Stimulated activated naive CD8-positive, alpha-beta T cell treated with anti-CD3 and anti-CD28 coated beads, Interleukin-15, amount 100 ng/mL, for 72 hours (primary cell): ENCODE data around the gene SPRY4.
"Not testable (repeated sequence)": the region's sequence is repeated elsewhere in the genome, so short reads cannot be mapped to it uniquely, and the experiment has no call there.

Experiments
- ATAC-seq: fragments of 150-1000 bp; cut with Tn5 transposase; 2 replicates; pipeline ENCODE4 v1.10.0; 2021; ENCODE audit warnings: mild to moderate bottlenecking, moderate library complexity
- DNase-seq, 2 donors: peaks; one replicate each; pipeline ENCODE4 v3.0.0; 2021 to 2022
- H3K27ac Mint-ChIP-seq, 2 donors: one replicate each; pipeline ENCODE4 v1.8.0; 2022; ENCODE audit warnings: mild to moderate bottlenecking in 2 of 2, mixed read lengths in 2 of 2, moderate library complexity in 2 of 2
- H3K27me3 Mint-ChIP-seq: one replicate; pipeline ENCODE4 v1.8.0; 2022; ENCODE audit warnings: mixed read lengths
- H3K4me1 Mint-ChIP-seq: one replicate; pipeline ENCODE4 v1.8.0; 2022; ENCODE audit warnings: mild to moderate bottlenecking, mixed read lengths
- H3K4me3 Mint-ChIP-seq, 2 donors: one replicate each; pipeline ENCODE4 v1.8.0; 2022; ENCODE audit warnings: mild to moderate bottlenecking in 2 of 2, mixed read lengths in 2 of 2, moderate library complexity in 1 of 2
- H3K9me3 Mint-ChIP-seq, 2 donors: one replicate each; pipeline ENCODE4 v1.8.0; 2022; ENCODE audit warnings: mixed read lengths in 2 of 2

Gene SPRY4

GRCh38 chr5:142313275-142313674, 11.5 kb downstream of the SPRY4 start:
- no peak for ATAC-seq
- DNase-seq = no peak

DNA sequence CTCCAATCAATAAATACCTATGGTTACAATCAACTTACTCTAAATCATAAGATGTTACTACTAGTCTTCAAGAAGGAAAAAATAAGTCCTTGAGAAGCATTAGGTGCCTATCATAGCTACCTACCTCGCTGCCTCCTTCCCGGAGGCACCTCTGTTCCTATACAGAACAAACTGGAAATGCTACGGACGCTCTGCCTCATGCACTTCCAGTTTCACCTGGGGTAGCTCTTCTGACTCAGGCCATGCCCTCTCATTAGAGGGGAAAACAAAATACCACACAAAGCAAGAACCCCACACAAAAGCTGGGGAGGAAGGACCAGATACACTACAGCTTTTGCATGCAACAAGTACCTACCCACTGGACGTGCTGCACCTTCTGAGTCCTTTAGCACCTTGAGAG, 12.4 kb downstream of the SPRY4 start:
- DNase-seq (no peak), ATAC-seq (no peak)
- no peaks in the 10 kb centered on the region for H3K9me3 Mint-ChIP-seq
- peaks cover 18% of the 10 kb centered on the region for H3K27me3 Mint-ChIP-seq
- peaks cover 25% of the 10 kb centered on the region for H3K4me1 Mint-ChIP-seq
- H3K27ac Mint-ChIP-seq = no peak overlapping the region
- no peak overlapping the region for H3K4me3 Mint-ChIP-seq

More at GRCh38 chr5:142313275-142313674, 11.5 kb downstream of the SPRY4 start:
- Mint-ChIP-seq H3K4me3 (no peak overlapping the region), H3K27ac (peak overlapping the region in 1 of 2 donors; percentile 12), H3K9me3 (no peaks in the 10 kb centered on the region), H3K27me3 (peaks cover 27% of the 10 kb centered on the region), H3K4me1 (peaks cover 25% of the 10 kb centered on the region)

GRCh38 chr5:142311725-142312124, 13.1 kb downstream of the SPRY4 start:
- DNase-seq = no peak
- Mint-ChIP-seq H3K4me1 (peaks cover 21% of the 10 kb centered on the region), H3K27ac (peak overlapping the region in 1 of 2 donors; percentile 6), H3K4me3 (no peak overlapping the region), H3K27me3 (peaks cover 11% of the 10 kb centered on the region), H3K9me3 (no peaks in the 10 kb centered on the region)
- no peak for ATAC-seq

- H3K27me3 Mint-ChIP-seq = peaks cover 8% of the 10 kb centered on the region
- H3K4me3 Mint-ChIP-seq = no peak overlapping the region
- DNase-seq = no peak
- H3K27ac Mint-ChIP-seq = no peak overlapping the region
- H3K9me3 Mint-ChIP-seq = no peaks in the 10 kb centered on the region
- H3K4me1 Mint-ChIP-seq = peaks cover 12% of the 10 kb centered on the region
- no peak for ATAC-seq
Observed at GRCh38 chr5:142310803-142311202, 14.0 kb downstream of the SPRY4 start.

- peaks cover 5% of the 10 kb centered on the region for H3K4me1 Mint-ChIP-seq
- ATAC-seq (no peak), DNase-seq (no peak)
- no peak overlapping the region for H3K27ac Mint-ChIP-seq
- H3K9me3 Mint-ChIP-seq = no peaks in the 10 kb centered on the region
- no peak overlapping the region for H3K4me3 Mint-ChIP-seq
- H3K27me3 Mint-ChIP-seq = peaks cover 8% of the 10 kb centered on the region
Observed at GRCh38 chr5:142309747-142310318, 15.0 kb downstream of the SPRY4 start.

DNA sequence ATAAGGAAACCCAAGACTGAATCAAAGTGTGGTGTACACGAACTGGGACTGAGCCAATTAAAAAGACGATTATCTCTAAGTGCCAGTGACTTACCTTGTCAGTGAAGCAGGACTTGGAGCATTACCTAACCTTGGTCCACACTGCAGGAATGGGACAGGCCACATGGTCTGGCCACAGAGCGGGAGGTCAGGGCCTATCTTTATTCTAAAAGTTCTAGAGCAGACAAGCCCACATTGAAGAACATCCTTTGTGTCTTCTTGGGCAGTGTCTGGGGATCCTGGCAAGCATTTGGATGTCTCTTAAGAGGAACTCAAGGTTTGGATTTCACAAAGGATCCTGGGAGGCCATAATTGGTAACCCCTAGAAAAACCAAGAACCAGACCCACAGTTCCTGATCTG, 16.5 kb downstream of the SPRY4 start:
- no peaks in the 10 kb centered on the region for H3K9me3 Mint-ChIP-seq
- H3K4me3 Mint-ChIP-seq = no peak overlapping the region
- H3K4me1 Mint-ChIP-seq = no peaks in the 10 kb centered on the region
- no peak overlapping the region for H3K27ac Mint-ChIP-seq
- H3K27me3 Mint-ChIP-seq = no peaks in the 10 kb centered on the region
- DNase-seq (no peak), ATAC-seq (no peak)

GRCh38 chr5:142307146-142307890, 17.5 kb downstream of the SPRY4 start:
- Mint-ChIP-seq H3K4me3 (no peak overlapping the region), H3K9me3 (no peaks in the 10 kb centered on the region), H3K27me3 (no peaks in the 10 kb centered on the region), H3K4me1 (no peaks in the 10 kb centered on the region), H3K27ac (no peak overlapping the region)
- DNase-seq (no peak), ATAC-seq (no peak)

DNA sequence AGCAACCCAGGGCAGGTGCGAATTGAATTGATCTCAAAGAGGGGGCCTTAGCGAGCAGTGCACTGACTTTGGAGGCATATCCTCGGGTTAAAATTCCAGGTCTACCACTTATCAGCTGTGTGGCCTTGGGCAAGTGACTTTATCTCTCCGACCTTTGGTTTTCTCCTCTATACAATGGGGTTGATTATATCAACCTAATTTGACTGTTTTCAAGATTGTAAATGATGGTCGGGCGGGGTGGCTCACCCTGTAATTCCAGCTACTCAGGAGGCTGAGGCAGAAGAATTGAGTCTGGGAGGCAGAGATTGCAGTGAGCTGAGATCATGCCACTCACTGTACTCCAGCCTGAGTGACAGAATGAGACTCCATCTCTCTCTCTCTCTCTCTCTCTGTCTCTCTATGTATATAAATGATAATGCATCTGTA, 18.7 kb downstream of the SPRY4 start:
- no peak for DNase-seq
- Mint-ChIP-seq H3K4me3 (no peak overlapping the region), H3K9me3 (no peaks in the 10 kb centered on the region), H3K27ac (no peak overlapping the region), H3K4me1 (peaks cover 4% of the 10 kb centered on the region), H3K27me3 (no peaks in the 10 kb centered on the region)
- ATAC-seq = no peak

- no peak for ATAC-seq
- H3K9me3 Mint-ChIP-seq = no peaks in the 10 kb centered on the region
Observed at GRCh38 chr5:142305211-142305610, 19.6 kb downstream of the SPRY4 start.

GRCh38 chr5:142304013-142304701, 20.7 kb downstream of the SPRY4 start:
- no peaks in the 10 kb centered on the region for H3K27me3 Mint-ChIP-seq
- no peak for ATAC-seq
- no peaks in the 10 kb centered on the region for H3K9me3 Mint-ChIP-seq
- DNase-seq = no peak
- H3K27ac Mint-ChIP-seq = no peak overlapping the region
- no peak overlapping the region for H3K4me3 Mint-ChIP-seq
- H3K4me1 Mint-ChIP-seq = peaks cover 4% of the 10 kb centered on the region

More at GRCh38 chr5:142305211-142305610, 19.6 kb downstream of the SPRY4 start:
- Mint-ChIP-seq H3K4me1 (peaks cover 4% of the 10 kb centered on the region), H3K27me3 (no peaks in the 10 kb centered on the region), H3K4me3 (no peak overlapping the region), H3K27ac (no peak overlapping the region)
- DNase-seq = no peak

GRCh38 chr5:142303565-142303964, 21.3 kb downstream of the SPRY4 start:
- H3K4me3 Mint-ChIP-seq = no peak overlapping the region
- no peak overlapping the region for H3K27ac Mint-ChIP-seq
- peaks cover 4% of the 10 kb centered on the region for H3K4me1 Mint-ChIP-seq
- no peaks in the 10 kb centered on the region for H3K27me3 Mint-ChIP-seq
- ATAC-seq (no peak), DNase-seq (no peak)
- H3K9me3 Mint-ChIP-seq = no peaks in the 10 kb centered on the region

GRCh38 chr5:142301540-142301939, 23.3 kb downstream of the SPRY4 start:
- Mint-ChIP-seq H3K9me3 (no peaks in the 10 kb centered on the region), H3K27me3 (no peaks in the 10 kb centered on the region), H3K4me1 (peaks cover 4% of the 10 kb centered on the region), H3K27ac (peak overlapping the region in 1 of 2 donors; percentile 84), H3K4me3 (no peak overlapping the region)
- no peak for DNase-seq
- ATAC-seq = peak; percentile 31

DNA sequence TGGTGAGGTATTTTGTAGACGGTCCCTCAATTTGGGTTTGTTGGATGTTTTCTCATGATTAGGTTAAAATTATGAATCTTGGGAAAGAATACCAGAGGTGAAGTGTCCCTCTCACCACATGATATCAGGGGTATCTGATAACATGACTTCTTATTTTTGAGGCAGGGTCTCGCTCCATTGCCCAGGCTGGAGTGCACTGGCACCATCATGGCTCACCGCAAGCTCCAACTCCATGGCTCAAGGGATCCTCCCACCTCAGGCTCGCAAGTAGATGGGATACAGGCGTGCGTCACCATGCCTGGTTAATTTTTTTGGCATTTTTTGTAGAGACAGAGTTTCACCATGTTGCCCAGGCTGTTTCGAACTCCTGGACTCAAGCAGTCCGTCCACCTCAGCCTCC, 24.1 kb downstream of the SPRY4 start:
- no peak overlapping the region for H3K4me3 Mint-ChIP-seq
- no peak overlapping the region for H3K27ac Mint-ChIP-seq
- DNase-seq (no peak), ATAC-seq (no peak)
- no peaks in the 10 kb centered on the region for H3K9me3 Mint-ChIP-seq
- H3K27me3 Mint-ChIP-seq = no peaks in the 10 kb centered on the region
- H3K4me1 Mint-ChIP-seq = peaks cover 4% of the 10 kb centered on the region

GRCh38 chr5:142298789-142299188, 26.0 kb downstream of the SPRY4 start:
- Mint-ChIP-seq H3K27me3 (no peaks in the 10 kb centered on the region), H3K9me3 (no peaks in the 10 kb centered on the region), H3K4me1 (peaks cover 4% of the 10 kb centered on the region), H3K4me3 (no peak overlapping the region), H3K27ac (no peak overlapping the region)
- ATAC-seq = no peak
- DNase-seq = no peak

GRCh38 chr5:142297786-142298185, 27.0 kb downstream of the SPRY4 start:
- ATAC-seq, H3K27me3 Mint-ChIP-seq, DNase-seq, H3K27ac Mint-ChIP-seq, H3K9me3 Mint-ChIP-seq, H3K4me3 Mint-ChIP-seq: not testable (repeated sequence)
- H3K4me1 Mint-ChIP-seq = peaks cover 11% of the 10 kb centered on the region

DNA sequence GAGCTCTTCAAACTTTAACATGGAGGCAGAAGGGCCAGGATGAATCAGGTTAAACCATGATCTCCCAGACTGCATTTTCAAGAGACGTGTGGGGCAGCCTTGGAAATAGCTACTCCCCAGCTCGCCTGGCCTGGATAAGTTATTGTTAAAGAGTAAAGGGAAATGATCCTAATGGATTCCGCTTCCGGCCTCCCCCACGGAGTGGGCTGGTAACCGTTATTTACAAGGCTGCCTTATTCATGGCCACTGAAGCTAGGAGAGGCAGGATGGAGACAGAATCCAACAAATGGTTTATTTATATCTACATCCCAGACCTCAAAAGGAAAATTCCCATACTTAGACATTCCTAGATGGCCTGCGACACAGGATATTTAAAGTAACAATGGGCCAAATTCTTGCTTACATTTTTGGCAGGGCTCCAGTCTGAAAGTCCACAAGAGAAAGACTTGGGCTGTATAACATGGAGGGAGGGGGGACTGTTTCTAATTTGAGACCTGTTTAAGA, 27.9 kb downstream of the SPRY4 start:
- H3K4me3 Mint-ChIP-seq = no peak overlapping the region
- ATAC-seq = no peak

More for the DNA sequence above, 27.9 kb downstream of the SPRY4 start:
- no peak for DNase-seq
- Mint-ChIP-seq H3K4me1 (peaks cover 11% of the 10 kb centered on the region), H3K27me3 (no peaks in the 10 kb centered on the region), H3K27ac (no peak overlapping the region), H3K9me3 (no peaks in the 10 kb centered on the region)
